Articular chondrocyte of knee joint (primary cell): ENCODE data around the gene TAOK3. TPM values are rescaled to one million over a fixed set of nuclear protein-coding genes. Genes with fewer than 3 reads are reported as not detected.

ENCODE experiments used
- total RNA-seq: library from RNA; depleted of rRNA; stranded (reverse); fragments of >200 nt; gene quantifications from 2 replicates; pipeline ENCODE4 v1.2.3, GENCODE V29; 2012

The TAOK3 gene
- total RNA-seq, result 34.8 and 35.5 TPM in 2 replicates

GRCh38 chr12:118372541-118373495 lies at the start of gene TAOK3:
Gene TAOK3 (minus strand): TSS chr12:118372907. CDS start chr12:118255567, 117,340 bp downstream.

GRCh38 chr12:118376089-118377020 lies 3.6 kb upstream of the TAOK3 start, which contains the start of gene SUDS3:
Gene SUDS3 (plus strand): TSS chr12:118376555. CDS start chr12:118376692, 137 bp downstream.

GRCh38 chr12:118135788-118136558 lies 236.7 kb downstream of the TAOK3 start, which contains the start of gene PEBP1:
Gene PEBP1 (plus strand): TSS chr12:118136124. CDS start chr12:118136210, 86 bp downstream.

GRCh38 chr12:118103601-118104382 lies 268.9 kb downstream of the TAOK3 start, which contains the start of gene VSIG10:
Gene VSIG10 (minus strand): TSS chr12:118104011. CDS start chr12:118103671, 340 bp downstream.

Other genes starting within 250 kb of the TAOK3 start
- 188 and 190 TPM in 2 replicates for gene PEBP1, start 236.8 kb downstream of the TAOK3 start, total RNA-seq
- 27.0 and 37.9 TPM in 2 replicates for gene SUDS3, start 3.6 kb upstream of the TAOK3 start, total RNA-seq